Activated CD4-positive, alpha-beta T cell treated with anti-CD3 and anti-CD28 coated beads, Interleukin-2, Interleukin-6, amounts not matched to agents 100 ng/mL and 50 ng/mL, durations not matched to agents 16 hours and 8 hours (primary cell): ENCODE results near the gene CRHR1.

Experiments
- DNase-seq: peaks from one replicate; pipeline ENCODE4 v3.0.0-alpha.2; 2020

Gene CRHR1

GRCh38 chr17:45790296-45790922 is 6.3 kb downstream of the CRHR1 start:
- DNase-seq: no peak

GRCh38 chr17:45791041-45791582 is 7.0 kb downstream of the CRHR1 start:
- no peak for DNase-seq

GRCh38 chr17:45791935-45792334 is 7.8 kb downstream of the CRHR1 start:
- no peak for DNase-seq

DNA sequence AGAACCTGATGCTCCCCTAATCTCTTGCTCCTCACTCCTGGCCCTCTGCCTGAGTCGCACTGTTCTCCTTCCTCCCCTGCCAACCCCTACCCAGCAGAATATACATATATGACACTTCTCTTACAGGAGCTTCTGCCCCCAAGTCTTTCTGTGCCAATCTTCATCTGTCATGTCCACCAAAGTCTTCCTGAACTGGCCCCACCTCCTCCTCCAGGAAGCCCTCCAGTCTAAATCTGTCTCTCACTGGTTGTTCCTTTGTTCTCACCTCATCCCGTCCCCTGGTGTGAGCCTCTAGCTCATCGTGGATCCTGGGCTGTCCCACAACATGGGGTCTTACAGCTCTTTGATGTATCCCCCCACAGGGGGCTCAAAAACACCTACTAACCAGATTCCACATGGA is 8.3 kb downstream of the CRHR1 start:
- DNase-seq: no peak

GRCh38 chr17:45792995-45793755 is 9.1 kb downstream of the CRHR1 start:
- no peak for DNase-seq

GRCh38 chr17:45793999-45794540 is 9.9 kb downstream of the CRHR1 start:
- no peak for DNase-seq

- no peak for DNase-seq
Observed at GRCh38 chr17:45794840-45795239, 10.7 kb downstream of the CRHR1 start.

DNA sequence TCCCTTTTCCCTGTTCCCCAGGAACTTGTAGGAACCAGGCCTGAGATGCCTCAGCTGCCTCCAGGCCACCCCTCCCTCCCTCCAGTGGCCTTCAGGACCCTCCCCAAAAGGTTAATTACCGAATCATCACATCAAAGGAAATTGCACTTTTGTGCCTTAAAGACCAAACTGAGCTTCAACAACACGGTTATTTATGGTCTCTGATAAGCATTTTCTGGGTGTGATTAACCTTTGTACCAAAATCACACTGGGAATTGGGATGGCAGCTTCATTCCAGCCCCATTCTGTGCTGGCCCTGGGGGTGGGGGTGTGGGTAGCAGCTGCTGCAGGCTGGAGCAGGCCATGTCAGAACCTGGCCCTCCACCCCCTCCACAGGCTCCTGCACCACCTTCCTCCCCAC is 16.7 kb downstream of the CRHR1 start:
- DNase-seq: no peak

GRCh38 chr17:45801421-45801820 is 17.3 kb downstream of the CRHR1 start:
- no peak for DNase-seq

DNA sequence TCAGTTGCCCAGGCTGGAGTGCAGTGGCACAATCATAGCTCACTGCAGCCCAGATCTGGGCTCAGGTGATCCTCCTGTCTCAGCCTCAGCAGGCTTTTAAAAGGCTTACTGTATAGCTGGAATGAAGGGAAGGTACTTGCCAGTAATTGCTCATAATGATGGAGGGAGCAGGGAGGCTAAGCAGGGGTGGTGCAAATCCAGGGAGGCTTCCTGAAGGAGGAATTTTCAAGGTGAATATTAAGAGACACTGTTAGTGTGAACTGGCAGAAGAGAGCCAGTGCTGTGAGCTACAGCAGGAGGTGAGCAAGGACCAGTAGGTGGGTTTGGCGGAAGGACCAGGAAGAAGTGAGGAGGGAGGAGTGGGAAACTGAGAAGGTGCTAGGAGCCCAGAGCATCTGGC is 24.7 kb downstream of the CRHR1 start:
- no peak for DNase-seq

DNA sequence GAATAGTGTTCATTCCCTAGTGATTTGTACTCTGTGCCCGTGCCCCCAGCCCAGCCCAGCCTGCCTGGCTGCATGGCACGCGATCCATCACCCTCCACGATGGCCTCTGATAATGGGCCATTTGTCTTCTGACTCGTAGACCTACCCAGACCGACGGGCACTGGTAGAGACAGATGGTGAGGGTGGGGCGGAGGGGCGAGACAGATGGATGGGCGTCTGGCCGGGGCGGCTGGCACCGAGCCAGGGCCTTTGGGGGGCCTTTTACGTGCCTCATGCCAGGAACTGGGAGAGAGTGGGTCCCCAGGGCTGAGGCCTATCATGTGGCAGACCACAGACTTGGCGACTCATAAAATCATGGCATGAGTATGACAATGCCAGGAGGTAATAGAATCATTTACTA is 25.4 kb downstream of the CRHR1 start:
- DNase-seq: no peak

GRCh38 chr17:45812102-45812501 is 28.0 kb downstream of the CRHR1 start:
- no peak for DNase-seq

DNA sequence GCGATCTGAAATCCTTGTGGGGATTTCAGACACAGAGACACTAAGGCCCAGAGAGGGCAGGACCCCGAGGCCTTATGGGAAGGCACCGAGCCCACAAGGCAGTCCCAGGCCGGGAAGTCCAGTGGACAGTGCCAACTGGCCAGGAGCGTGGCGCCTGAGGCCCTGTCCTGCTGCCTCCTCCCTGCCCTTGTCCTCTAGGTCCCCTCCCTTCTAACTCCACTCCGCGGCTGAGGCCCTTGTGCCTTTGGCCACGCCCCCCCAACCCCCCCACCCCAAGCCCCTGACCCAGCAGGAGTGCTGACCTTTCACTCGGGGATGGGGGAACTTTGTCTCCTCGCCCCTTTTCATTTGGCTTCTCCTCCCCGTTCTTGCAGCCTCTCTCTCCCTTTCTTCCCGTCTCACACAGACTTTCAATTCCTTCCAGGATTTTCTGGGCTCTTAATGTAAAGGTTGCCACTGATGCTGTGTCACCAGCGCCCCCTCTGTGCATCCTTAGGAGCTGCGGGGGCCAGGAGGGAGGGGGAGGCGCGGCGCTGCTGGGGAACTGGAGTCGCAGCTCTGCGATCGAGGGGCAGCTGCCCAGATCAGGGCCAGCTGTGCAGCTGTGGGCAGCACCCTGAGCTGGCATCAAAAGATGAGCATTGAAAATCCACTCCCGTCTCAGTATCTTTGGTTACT is 29.1 kb downstream of the CRHR1 start:
- no peak for DNase-seq

GRCh38 chr17:45814622-45815606 is 30.8 kb downstream of the CRHR1 start:
- no peak for DNase-seq

DNA sequence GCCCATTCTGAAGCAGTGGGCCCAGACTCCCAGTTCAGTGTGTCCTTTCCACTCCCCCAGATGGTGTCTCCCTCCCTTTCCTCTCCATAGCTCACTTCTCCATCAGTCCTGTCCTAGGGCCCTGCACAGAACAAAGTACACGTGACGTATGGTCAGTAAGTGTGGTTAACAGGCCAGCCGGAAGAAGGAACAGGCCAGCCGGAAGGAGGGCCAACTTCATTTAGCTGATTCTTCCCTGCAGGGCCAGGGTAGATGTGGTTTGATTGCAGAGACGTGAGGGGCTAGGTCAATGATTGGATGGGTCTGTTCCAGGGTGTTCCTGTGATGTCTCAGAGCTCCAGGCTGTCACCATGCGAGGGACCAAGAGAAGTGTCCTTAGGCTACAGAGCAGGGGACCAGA is 31.6 kb downstream of the CRHR1 start:
- no peak for DNase-seq

- DNase-seq: no peak
Observed at GRCh38 chr17:45818041-45818440, 33.9 kb downstream of the CRHR1 start.

GRCh38 chr17:45818699-45819098 is 34.6 kb downstream of the CRHR1 start:
- no peak for DNase-seq

DNA sequence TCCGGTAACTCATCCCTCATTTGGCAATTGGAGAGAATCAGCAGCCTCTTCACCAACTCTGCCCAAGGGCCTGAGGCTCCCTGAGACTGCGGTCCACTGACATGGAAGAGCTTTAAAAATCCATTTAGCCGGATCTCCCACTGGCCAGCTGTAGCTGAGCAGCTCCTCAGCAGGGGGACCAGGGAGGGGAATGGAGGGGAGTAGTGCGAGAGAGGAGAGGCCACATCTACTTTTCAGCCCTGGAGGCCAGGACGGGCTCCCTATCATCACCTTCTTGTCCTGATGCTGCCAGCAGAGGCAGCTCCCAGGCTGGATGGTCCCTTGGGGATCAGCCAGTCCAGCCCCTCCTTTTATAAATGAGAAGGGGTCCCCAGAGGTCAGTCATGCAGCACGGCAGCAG is 35.5 kb downstream of the CRHR1 start:
- DNase-seq: no peak

DNA sequence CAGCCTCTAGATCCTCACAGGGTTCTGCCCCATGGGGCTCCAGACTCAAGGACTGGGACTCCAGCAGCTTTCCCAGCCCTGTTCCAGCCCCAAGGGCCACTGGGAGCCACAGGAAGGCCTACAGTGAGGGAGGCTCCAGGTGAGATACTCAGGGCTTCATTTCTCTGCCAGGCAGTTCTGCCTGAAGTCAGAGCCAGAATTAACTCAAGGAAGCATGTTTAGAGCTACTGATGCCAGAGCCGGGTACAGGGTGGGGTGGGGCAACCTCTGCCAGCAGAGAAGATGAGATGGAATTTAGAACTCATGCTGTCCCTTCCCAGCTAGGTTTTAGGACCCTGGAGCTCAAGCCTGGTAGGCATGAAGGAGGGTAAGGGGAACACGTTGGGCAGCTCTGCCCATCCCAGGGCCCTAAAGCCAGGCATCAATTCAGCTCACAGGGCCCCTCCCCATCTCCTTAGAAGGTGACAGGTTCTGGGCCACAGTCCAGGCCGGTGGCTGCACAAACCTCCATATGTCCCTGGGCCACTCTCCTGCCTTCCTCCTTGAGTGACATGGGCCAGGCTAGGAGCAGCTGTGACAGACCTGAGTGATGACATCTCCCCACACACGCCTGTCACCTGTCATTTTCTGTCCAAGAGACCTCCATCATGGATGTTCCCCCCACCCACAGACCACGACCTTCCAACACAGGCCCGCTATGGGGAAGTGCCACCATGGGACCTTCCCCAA is 36.1 kb downstream of the CRHR1 start:
- DNase-seq: no peak

- DNase-seq: no peak
Observed at GRCh38 chr17:45821147-45821546, 37.0 kb downstream of the CRHR1 start.

- no peak for DNase-seq
Observed at GRCh38 chr17:45823598-45823997, 39.5 kb downstream of the CRHR1 start.

DNA sequence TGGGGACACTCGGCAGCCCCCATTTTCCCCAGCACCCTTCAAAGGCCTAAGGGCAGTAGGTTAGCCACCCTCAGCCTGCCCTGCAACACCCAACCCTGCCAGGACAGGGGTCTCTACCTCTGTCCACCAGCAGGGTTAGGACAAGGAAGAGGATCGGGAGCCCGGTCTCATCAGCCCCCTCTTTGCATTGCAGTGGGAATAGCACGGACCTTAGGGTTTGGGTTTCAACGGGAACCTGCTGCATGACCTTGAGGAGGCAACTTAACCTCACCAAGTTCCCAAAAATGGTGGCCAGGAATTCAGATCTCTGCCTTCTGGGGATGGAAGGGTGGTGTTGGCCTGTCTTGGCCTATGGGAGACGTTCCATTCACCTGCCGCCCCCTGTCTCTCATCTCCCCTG is 40.4 kb downstream of the CRHR1 start:
- no peak for DNase-seq
